K562 treated with DMSO at 1 percent for 12 hours (cell line): ENCODE data around the gene SOHLH2. TPM values are rescaled to one million over a fixed set of nuclear protein-coding genes. Genes with fewer than 3 reads are reported as not detected.

Experiments
- total RNA-seq: library from RNA; unstranded; fragments of 300-600 nt; gene quantifications from 2 replicates; pipeline ENCODE4 v1.2.3, GENCODE V29; 2022; ENCODE audit not compliant: insufficient read depth

Gene SOHLH2, protein sequence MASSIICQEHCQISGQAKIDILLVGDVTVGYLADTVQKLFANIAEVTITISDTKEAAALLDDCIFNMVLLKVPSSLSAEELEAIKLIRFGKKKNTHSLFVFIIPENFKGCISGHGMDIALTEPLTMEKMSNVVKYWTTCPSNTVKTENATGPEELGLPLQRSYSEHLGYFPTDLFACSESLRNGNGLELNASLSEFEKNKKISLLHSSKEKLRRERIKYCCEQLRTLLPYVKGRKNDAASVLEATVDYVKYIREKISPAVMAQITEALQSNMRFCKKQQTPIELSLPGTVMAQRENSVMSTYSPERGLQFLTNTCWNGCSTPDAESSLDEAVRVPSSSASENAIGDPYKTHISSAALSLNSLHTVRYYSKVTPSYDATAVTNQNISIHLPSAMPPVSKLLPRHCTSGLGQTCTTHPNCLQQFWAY
- 1.5 and 2.1 TPM in 2 replicates for total RNA-seq

DNA sequence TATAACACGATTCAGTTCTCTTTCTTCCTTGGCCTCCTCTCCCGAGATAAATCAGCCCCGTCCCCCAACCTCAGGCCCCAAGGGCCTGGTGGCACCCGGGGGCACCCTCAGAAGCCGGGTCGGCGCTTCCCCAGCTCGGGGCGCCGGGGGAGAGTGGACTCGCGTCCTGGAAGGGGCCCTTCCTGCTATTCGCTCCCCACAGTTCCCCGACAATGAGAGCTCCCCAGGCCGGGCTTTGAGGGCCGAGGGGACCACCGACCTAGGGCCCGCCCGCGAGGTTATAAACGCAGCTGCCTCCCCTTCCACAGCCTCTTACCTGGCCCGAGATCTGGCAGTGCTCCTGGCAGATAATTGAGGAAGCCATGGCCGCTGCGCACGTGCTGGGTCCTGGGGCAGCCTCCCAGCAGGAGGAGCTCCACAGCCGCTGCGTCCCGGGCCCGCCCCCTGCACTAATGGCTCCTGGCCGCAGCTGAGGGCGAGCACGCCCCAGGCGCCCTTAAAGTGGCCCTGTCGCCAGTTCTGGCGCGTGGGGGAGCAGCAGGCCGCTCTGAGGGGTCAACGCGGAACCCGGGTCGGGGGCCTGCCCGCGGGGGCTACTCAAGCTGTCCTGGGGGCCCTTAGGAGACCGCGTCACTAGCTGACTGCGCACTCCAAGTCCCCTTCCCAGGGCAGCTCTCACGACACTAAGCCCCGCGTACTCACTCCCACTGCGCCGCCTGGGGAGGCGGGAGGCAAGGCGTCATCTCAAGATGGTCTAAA, at the start of gene SOHLH2:
TSS of gene SOHLH2 (minus strand) at position 394 of the 759 bp plus-strand sequence. CDS start at position 364, 30 bp downstream.

DNA sequence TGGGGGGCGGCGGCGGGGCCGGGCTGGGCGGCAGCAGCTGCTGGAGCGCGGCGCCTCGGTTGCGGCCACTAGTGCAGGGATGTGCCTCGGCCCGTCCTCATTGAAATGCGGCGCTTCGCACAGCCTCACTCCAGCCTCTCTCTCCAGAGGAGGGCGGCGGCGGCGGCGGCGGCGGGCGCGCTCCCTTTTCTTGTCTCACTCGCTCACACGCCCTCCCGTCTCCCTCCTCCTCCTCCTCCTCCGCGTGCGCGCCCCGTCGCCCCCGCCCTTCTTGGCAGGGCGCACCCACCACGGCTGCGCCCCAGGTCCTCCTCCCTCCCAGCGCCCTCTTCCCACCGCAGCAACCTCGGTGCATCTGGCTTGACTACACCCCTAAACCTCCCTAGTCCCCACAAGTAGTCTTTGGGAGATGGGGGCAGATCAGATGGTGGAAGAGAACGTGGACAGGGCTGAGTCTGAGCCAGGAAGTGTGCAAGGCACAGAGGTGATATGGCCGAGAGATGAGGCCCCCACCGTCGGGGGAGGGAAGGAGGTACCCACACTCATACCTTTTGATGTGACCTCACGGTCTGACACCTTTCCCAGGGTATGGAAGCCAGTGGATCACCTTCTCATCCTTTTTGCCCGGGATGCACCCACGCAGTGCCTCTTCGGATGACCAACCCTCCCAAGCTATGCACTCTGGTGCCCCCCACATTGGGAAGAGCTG, 83.0 kb downstream of the SOHLH2 start, which contains the start of gene DCLK1:
TSS of gene DCLK1 (minus strand) at position 161 of the 709 bp plus-strand sequence.

Other genes with a start within 250 kb of the SOHLH2 start
- not detected in 2 replicates for gene DCLK1, start 83.2 kb downstream of the SOHLH2 start, total RNA-seq
- 2.9 and 5.9 TPM in 2 replicates for gene CCDC169, start 83.3 kb upstream of the SOHLH2 start, total RNA-seq
- 18.8 and 28.6 TPM in 2 replicates for gene SPART, start 131.8 kb upstream of the SOHLH2 start, total RNA-seq
- gene CCNA1, start 217.9 kb upstream of the SOHLH2 start, total RNA-seq = not detected in 2 replicates